Loucy (cell line): ENCODE results near the gene FLRT2.

Experiments
- H2AFZ ChIP-seq: fragments of 200-600 bp; sonication (generic); 2 replicates; pipeline ENCODE4 v1.6.0; 2016; ENCODE audit warnings: antibody characterized with exemption, mild to moderate bottlenecking, low read length, moderate library complexity
- H3F3A ChIP-seq: fragments of 200-600 bp; 2 replicates; pipeline ENCODE4 v1.6.0; 2016; ENCODE audit warnings: antibody characterized with exemption, low read depth, mild to moderate bottlenecking
- H3K27me3 ChIP-seq: fragments of 200-600 bp; sonication (generic); 2 replicates; pipeline ENCODE4 v1.6.1; 2014; ENCODE audit warnings: low read length, mild to moderate bottlenecking; ENCODE audit not compliant: insufficient read depth, poor library complexity, severe bottlenecking
- H3K36me3 ChIP-seq: fragments of 200-600 bp; sonication (generic); 2 replicates; pipeline ENCODE4 v1.6.1; 2016; ENCODE audit warnings: low read length; ENCODE audit not compliant: insufficient read depth
- H3K4me1 ChIP-seq: fragments of 200-600 bp; sonication (generic); 2 replicates; pipeline ENCODE4 v1.5.1; 2014; ENCODE audit warnings: low read length, mild to moderate bottlenecking; ENCODE audit not compliant: insufficient read depth, poor library complexity, severe bottlenecking
- H3K4me2 ChIP-seq: fragments of 200-600 bp; sonication (generic); 2 replicates; pipeline ENCODE4 v1.6.0; 2014; ENCODE audit warnings: antibody characterized with exemption, low read length, low read depth, mild to moderate bottlenecking; ENCODE audit not compliant: poor library complexity, severe bottlenecking
- H3K4me3 ChIP-seq: fragments of 200-600 bp; sonication (generic); 2 replicates; pipeline ENCODE4 v1.5.1; 2014; ENCODE audit warnings: low read length, mild to moderate bottlenecking, mixed read lengths; ENCODE audit not compliant: poor library complexity, severe bottlenecking
- H3K79me2 ChIP-seq: fragments of 200-600 bp; sonication (generic); 2 replicates; pipeline ENCODE4 v1.6.1; 2014; ENCODE audit warnings: low read length; ENCODE audit not compliant: insufficient read depth
- H3K9ac ChIP-seq: fragments of 200-600 bp; sonication (generic); 2 replicates; pipeline ENCODE4 v1.6.0; 2014; ENCODE audit warnings: mild to moderate bottlenecking, low read depth, low read length, moderate library complexity; ENCODE audit not compliant: poor library complexity, severe bottlenecking
- H3K9me2 ChIP-seq: fragments of 200-600 bp; sonication (generic); replicated peaks from 2 replicates; pipeline ENCODE4 v1.6.1; 2016; ENCODE audit warnings: low read depth, low read length, mixed read lengths
- H3K9me3 ChIP-seq: fragments of 200-600 bp; sonication (generic); 2 replicates; pipeline ENCODE4 v1.6.1; 2014; ENCODE audit warnings: mild to moderate bottlenecking, antibody characterized with exemption, low read length, low read depth; ENCODE audit not compliant: insufficient read depth
- H4K20me1 ChIP-seq: fragments of 200-600 bp; sonication (generic); 2 replicates; pipeline ENCODE4 v1.6.0; 2014; ENCODE audit warnings: antibody characterized with exemption, low read length, mild to moderate bottlenecking; ENCODE audit not compliant: insufficient read depth, poor library complexity, severe bottlenecking
- EZH2phosphoT487 ChIP-seq: fragments of 200-600 bp; IDR thresholded peaks from 2 replicates; pipeline ENCODE4 v1.6.1; 2018; ENCODE audit warnings: antibody characterized with exemption, mild to moderate bottlenecking, moderate library complexity, borderline replicate concordance
- TF ChIP-seq, protein P1 (sequence below): fragments of 200-600 bp; sonication (generic); conservative IDR thresholded peaks from 2 replicates; pipeline ENCODE4 v1.5.1; 2014; ENCODE audit warnings: mild to moderate bottlenecking, antibody characterized with exemption, low read length

Gene FLRT2

DNA sequence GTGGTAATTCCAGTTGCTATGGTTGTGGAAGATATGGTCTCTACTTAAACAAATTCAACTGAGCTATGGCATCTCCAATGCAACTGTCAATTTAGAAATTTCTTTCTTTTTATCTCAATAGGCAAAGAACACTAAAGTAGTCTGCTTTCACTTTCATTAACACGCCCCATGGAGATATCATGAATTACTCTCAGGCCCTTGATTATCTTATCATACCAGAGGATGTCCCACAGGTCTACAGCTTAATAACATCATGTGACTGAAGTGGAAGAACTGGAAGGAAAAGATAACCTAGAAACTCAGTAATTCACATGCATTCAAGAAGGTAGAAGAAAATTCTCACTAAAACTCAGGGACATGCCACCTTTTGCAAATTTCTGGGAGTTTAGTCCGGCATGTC, 114.3 kb downstream of the FLRT2 start:
- Histone ChIP-seq H3K9me2 (no peaks in the 10 kb centered on the region), H4K20me1 (no peaks in the 10 kb centered on the region), H3K4me3 (no peak overlapping the region), H3K79me2 (no peaks in the 10 kb centered on the region), H2AFZ (no peak overlapping the region), H3K4me2 (no peak overlapping the region), H3K9ac (no peak overlapping the region), H3K9me3 (no peaks in the 10 kb centered on the region), H3F3A (no peaks in the 10 kb centered on the region), H3K4me1 (no peaks in the 10 kb centered on the region), H3K36me3 (no peaks in the 10 kb centered on the region), H3K27me3 (no peaks in the 10 kb centered on the region)
- TF ChIP-seq EZH2phosphoT487, result no peak
- TF ChIP-seq, protein P1, sequence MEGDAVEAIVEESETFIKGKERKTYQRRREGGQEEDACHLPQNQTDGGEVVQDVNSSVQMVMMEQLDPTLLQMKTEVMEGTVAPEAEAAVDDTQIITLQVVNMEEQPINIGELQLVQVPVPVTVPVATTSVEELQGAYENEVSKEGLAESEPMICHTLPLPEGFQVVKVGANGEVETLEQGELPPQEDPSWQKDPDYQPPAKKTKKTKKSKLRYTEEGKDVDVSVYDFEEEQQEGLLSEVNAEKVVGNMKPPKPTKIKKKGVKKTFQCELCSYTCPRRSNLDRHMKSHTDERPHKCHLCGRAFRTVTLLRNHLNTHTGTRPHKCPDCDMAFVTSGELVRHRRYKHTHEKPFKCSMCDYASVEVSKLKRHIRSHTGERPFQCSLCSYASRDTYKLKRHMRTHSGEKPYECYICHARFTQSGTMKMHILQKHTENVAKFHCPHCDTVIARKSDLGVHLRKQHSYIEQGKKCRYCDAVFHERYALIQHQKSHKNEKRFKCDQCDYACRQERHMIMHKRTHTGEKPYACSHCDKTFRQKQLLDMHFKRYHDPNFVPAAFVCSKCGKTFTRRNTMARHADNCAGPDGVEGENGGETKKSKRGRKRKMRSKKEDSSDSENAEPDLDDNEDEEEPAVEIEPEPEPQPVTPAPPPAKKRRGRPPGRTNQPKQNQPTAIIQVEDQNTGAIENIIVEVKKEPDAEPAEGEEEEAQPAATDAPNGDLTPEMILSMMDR, result no peak

GRCh38 chr14:85653029-85653428, 123.1 kb downstream of the FLRT2 start:
- no peak for TF ChIP-seq EZH2phosphoT487
- TF ChIP-seq, protein P1, result no peak
- Histone ChIP-seq H3K4me1 (no peaks in the 10 kb centered on the region), H3K9ac (no peak overlapping the region), H3K9me2 (0 out of 2 replicates have a peak, but pooled peaks cover 5% of the 10 kb centered on the region), H3K4me2 (no peak overlapping the region), H4K20me1 (no peaks in the 10 kb centered on the region), H3K4me3 (no peak overlapping the region), H3K27me3 (no peaks in the 10 kb centered on the region), H3K79me2 (no peaks in the 10 kb centered on the region), H2AFZ (no peak overlapping the region), H3K36me3 (no peaks in the 10 kb centered on the region), H3F3A (no peaks in the 10 kb centered on the region), H3K9me3 (no peaks in the 10 kb centered on the region)

GRCh38 chr14:85660243-85660922, 130.4 kb downstream of the FLRT2 start:
- no peak for TF ChIP-seq EZH2phosphoT487
- TF ChIP-seq, protein P1, result no peak
- Histone ChIP-seq H3K4me3 (no peak overlapping the region), H4K20me1 (no peaks in the 10 kb centered on the region), H3K4me1 (no peaks in the 10 kb centered on the region), H3K9ac (no peak overlapping the region), H2AFZ (no peak overlapping the region), H3K36me3 (no peaks in the 10 kb centered on the region), H3F3A (no peaks in the 10 kb centered on the region), H3K27me3 (no peaks in the 10 kb centered on the region), H3K4me2 (no peak overlapping the region), H3K9me2 (no peaks in the 10 kb centered on the region), H3K79me2 (no peaks in the 10 kb centered on the region), H3K9me3 (no peaks in the 10 kb centered on the region)
